ENCODE measurements around the gene TEX2.

The TEX2 gene

DNA sequence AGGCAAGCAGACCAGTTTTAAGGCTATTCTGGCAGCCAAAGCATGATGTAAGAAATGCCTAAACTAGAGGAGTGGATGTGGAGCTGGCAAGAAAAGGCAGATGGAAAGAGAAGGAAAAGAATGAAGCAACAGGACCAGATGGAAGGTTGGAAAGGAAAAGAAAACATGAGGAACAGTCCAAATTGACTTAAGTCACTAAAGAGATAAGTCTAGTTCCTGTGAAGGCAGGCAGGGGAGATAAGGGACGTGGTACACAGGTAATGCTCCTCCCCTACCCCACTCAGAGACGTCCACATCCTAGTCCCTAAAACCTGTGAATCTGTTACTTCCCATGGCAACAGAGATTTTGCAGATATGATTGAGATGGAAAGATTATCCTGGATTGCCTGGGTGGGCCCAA is 43.5 kb downstream of the TEX2 start:
- Histone ChIP-seq H3K23ac (ENCODE audit: low read length in 2 of 2) (no peak overlapping the region), H3K27me3 (ENCODE audit: control insufficient read depth in 1 of 2, insufficient read depth in 1 of 2, low read length in 2 of 2) (no peaks in the 10 kb centered on the region), H2BK15ac (ENCODE audit: low read depth, poor library complexity, severe bottlenecking) (no peak overlapping the region), H3K79me1 (replicated peaks; ENCODE audit: low read length, poor library complexity, severe bottlenecking) (peaks cover 32% of the 10 kb centered on the region), H2BK5ac (ENCODE audit: low read depth, low read length, poor library complexity, severe bottlenecking) (no peak overlapping the region), H3K4me1 (ENCODE audit: control insufficient read depth, insufficient read depth, low read depth, low read length) (peaks cover 18% of the 10 kb centered on the region), H2BK120ac (ENCODE audit: low read depth, low read length) (no peak overlapping the region), H3K9ac (ENCODE audit: low read length) (no peak overlapping the region), H3K14ac (ENCODE audit: low read length in 2 of 2) (no peak overlapping the region), H3K27ac (ENCODE audit: low read length, poor library complexity, severe bottlenecking) (no peak overlapping the region), H4K8ac (ENCODE audit: low read length) (no peak overlapping the region), H3K4me2 (ENCODE audit: low read length, poor library complexity, severe bottlenecking) (no peak overlapping the region), H4K91ac (ENCODE audit: low read length) (no peak overlapping the region), H2BK12ac (ENCODE audit: low read length in 2 of 2) (no peak overlapping the region), H2AK5ac (ENCODE audit: low read length, severe bottlenecking) (no peak overlapping the region), H3K9me3 (ENCODE audit: control insufficient read depth, low read length) (no peaks in the 10 kb centered on the region), H3K18ac (ENCODE audit: low read depth in 1 of 2, low read length in 2 of 2) (no peak overlapping the region), H3K4ac (ENCODE audit: low read depth in 1 of 2, low read length in 2 of 2) (no peak overlapping the region), H2AFZ (ENCODE audit: low read depth, low read length) (no peak overlapping the region), H3K4me3 (ENCODE audit: insufficient read depth in 1 of 2, low read depth in 1 of 2, low read length in 2 of 2) (no peak overlapping the region), H3K36me3 (ENCODE audit: control insufficient read depth in 1 of 2, insufficient read depth in 2 of 2, low read depth in 1 of 2, low read length in 2 of 2) (no peaks in the 10 kb centered on the region)
- no CpG with 5 or more reads among the region's 2 CpGs for WGBS
- no peak for DNase-seq

DNA sequence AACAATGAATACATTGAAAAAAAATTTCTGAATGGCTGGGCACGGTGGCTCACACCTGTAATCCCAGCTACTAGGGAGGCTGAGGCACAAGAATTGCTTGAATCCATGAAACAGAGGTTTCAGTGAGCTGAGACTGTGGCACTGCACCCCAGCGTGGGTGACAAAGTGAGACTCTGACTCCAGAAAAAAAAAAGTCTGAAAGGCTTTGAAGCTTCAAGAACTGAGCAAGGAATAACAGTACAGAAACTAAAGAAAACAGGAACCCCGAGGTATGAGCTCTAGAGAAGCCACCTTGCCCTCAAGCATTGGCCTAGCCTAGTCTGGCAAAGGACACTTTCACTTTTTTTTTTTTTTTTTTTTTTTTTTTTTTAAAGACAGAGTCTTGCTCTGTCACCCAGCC is 45.0 kb downstream of the TEX2 start:
- no peak overlapping the region for H3K27ac ChIP-seq (ENCODE audit: low read length, poor library complexity, severe bottlenecking)
- no peak overlapping the region for H3K4ac ChIP-seq (ENCODE audit: low read depth in 1 of 2, low read length in 2 of 2)
- H4K8ac ChIP-seq (ENCODE audit: low read length) = no peak overlapping the region
- WGBS = 94% methylated on average over 3 of the region's 3 CpGs
- H3K14ac ChIP-seq (ENCODE audit: low read length in 2 of 2) = no peak overlapping the region
- no peak overlapping the region for H2BK15ac ChIP-seq (ENCODE audit: low read depth, poor library complexity, severe bottlenecking)
- H2AK5ac ChIP-seq (ENCODE audit: low read length, severe bottlenecking) = no peak overlapping the region
- H3K23ac ChIP-seq (ENCODE audit: low read length in 2 of 2) = no peak overlapping the region
- no peak overlapping the region for H3K18ac ChIP-seq (ENCODE audit: low read depth in 1 of 2, low read length in 2 of 2)
- H3K36me3 ChIP-seq (ENCODE audit: control insufficient read depth in 1 of 2, insufficient read depth in 2 of 2, low read depth in 1 of 2, low read length in 2 of 2) = peaks cover 3 to 9% of the 10 kb centered on the region in 2 experiments
- no peak overlapping the region for H2BK120ac ChIP-seq (ENCODE audit: low read depth, low read length)
- H3K4me3 ChIP-seq (ENCODE audit: insufficient read depth in 1 of 2, low read depth in 1 of 2, low read length in 2 of 2) = no peak overlapping the region
- H4K91ac ChIP-seq (ENCODE audit: low read length) = no peak overlapping the region
- peaks cover 25% of the 10 kb centered on the region for H3K4me1 ChIP-seq (ENCODE audit: control insufficient read depth, insufficient read depth, low read depth, low read length)
- DNase-seq = no peak
- no peaks in the 10 kb centered on the region for H3K9me3 ChIP-seq (ENCODE audit: control insufficient read depth, low read length)
- H3K27me3 ChIP-seq (ENCODE audit: control insufficient read depth in 1 of 2, insufficient read depth in 1 of 2, low read length in 2 of 2) = no peaks in the 10 kb centered on the region
- no peak overlapping the region for H3K9ac ChIP-seq (ENCODE audit: low read length)
- H3K4me2 ChIP-seq (ENCODE audit: low read length, poor library complexity, severe bottlenecking) = no peak overlapping the region
- H2BK5ac ChIP-seq (ENCODE audit: low read depth, low read length, poor library complexity, severe bottlenecking) = no peak overlapping the region
- H2BK12ac ChIP-seq (ENCODE audit: low read length in 2 of 2) = no peak overlapping the region
- H2AFZ ChIP-seq (ENCODE audit: low read depth, low read length) = no peak overlapping the region
- peaks cover 29% of the 10 kb centered on the region for H3K79me1 ChIP-seq (replicated peaks; ENCODE audit: low read length, poor library complexity, severe bottlenecking)

DNA sequence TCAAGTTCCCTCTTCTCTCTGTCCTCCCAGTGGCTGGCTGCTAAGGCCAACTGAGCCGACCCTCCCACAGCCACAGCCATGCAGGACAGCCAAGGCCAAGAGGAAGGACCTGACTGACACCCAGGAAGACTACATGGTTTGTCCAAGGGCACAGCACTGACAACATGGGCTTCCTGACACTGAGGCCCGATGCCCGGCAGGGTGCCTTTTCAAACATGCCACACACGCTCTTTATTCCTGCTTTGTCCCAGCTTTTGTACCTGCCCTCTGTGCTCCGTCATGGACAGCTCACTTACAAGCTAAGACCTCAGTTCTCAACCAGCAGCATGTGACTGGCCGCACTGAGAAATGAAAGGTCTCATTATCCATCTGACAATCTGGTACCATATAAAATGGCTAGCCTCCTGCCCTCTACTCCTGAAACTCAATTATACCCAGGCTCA is 45.8 kb downstream of the TEX2 start:
- Histone ChIP-seq H3K27me3 (ENCODE audit: control insufficient read depth in 1 of 2, insufficient read depth in 1 of 2, low read length in 2 of 2) (no peaks in the 10 kb centered on the region), H3K9me3 (ENCODE audit: control insufficient read depth, low read length) (no peaks in the 10 kb centered on the region), H2BK15ac (ENCODE audit: low read depth, poor library complexity, severe bottlenecking) (no peak overlapping the region), H3K4me3 (ENCODE audit: insufficient read depth in 1 of 2, low read depth in 1 of 2, low read length in 2 of 2) (no peak overlapping the region), H3K4me2 (ENCODE audit: low read length, poor library complexity, severe bottlenecking) (no peak overlapping the region), H3K14ac (ENCODE audit: low read length in 2 of 2) (no peak overlapping the region), H3K4ac (ENCODE audit: low read depth in 1 of 2, low read length in 2 of 2) (no peak overlapping the region), H4K91ac (ENCODE audit: low read length) (no peak overlapping the region), H3K18ac (ENCODE audit: low read depth in 1 of 2, low read length in 2 of 2) (no peak overlapping the region), H3K4me1 (ENCODE audit: control insufficient read depth, insufficient read depth, low read depth, low read length) (peaks cover 27% of the 10 kb centered on the region), H2AK5ac (ENCODE audit: low read length, severe bottlenecking) (no peak overlapping the region), H2AFZ (ENCODE audit: low read depth, low read length) (no peak overlapping the region), H3K36me3 (ENCODE audit: control insufficient read depth in 1 of 2, insufficient read depth in 2 of 2, low read depth in 1 of 2, low read length in 2 of 2) (peaks cover 3 to 17% of the 10 kb centered on the region in 2 experiments), H3K23ac (ENCODE audit: low read length in 2 of 2) (no peak overlapping the region), H3K9ac (ENCODE audit: low read length) (no peak overlapping the region), H4K8ac (ENCODE audit: low read length) (no peak overlapping the region), H3K79me1 (replicated peaks; ENCODE audit: low read length, poor library complexity, severe bottlenecking) (peaks cover 29% of the 10 kb centered on the region), H3K27ac (ENCODE audit: low read length, poor library complexity, severe bottlenecking) (no peak overlapping the region), H2BK5ac (ENCODE audit: low read depth, low read length, poor library complexity, severe bottlenecking) (no peak overlapping the region), H2BK120ac (ENCODE audit: low read depth, low read length) (no peak overlapping the region), H2BK12ac (ENCODE audit: low read length in 2 of 2) (no peak overlapping the region)
- 95% methylated on average over 6 of the region's 6 CpGs for WGBS
- DNase-seq = no peak

DNA sequence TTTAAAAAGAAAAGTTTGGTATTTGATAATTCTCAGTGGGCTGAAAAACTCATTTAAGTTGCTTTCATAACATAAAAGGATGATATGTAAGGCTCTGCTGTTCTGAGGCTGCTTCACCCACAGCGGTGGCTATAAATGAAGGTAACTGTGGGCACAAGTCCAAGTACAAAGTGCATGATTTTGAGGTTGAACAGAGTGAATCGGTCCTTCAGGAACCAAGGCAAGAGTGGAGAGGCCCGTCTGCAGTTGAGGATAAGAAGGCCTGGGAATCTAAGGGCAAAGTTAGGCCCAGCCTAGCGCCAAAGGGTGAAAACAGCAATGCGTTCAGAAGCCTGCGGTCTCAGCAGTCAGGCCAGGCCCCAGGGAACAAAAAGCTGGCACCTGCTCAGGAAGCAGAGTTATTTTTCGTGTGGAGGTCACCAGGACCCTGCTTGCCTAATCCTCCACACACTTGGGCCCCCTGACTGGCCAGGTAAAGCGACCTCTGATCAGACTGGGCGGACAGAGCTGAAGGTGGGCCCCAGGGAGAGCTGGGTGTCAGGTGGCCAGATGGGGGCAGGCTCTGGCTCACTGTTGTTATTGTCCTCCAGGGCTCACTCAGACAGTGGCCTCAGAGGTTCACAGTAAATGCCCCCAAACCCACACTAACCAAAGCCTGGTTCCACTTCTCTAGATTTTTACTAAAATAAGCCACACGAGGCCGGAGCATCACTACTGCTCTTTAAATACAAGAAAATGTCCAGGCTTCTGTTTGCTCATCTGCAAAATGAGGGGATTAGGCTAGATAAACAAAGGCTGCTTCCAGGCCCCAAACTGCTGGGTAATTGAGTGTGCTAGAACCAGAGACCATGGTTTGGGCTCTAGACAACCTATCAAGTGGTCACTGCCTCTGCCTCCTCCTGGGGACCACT is 46.5 kb downstream of the TEX2 start:
- WGBS = 86% methylated on average over 9 of the region's 11 CpGs
- Histone ChIP-seq H2BK15ac (ENCODE audit: low read depth, poor library complexity, severe bottlenecking) (peak overlapping the region; percentile 29), H3K9ac (ENCODE audit: low read length) (peak overlapping the region; percentile 68), H3K18ac (ENCODE audit: low read depth in 1 of 2, low read length in 2 of 2) (no peak overlapping the region), H3K23ac (ENCODE audit: low read length in 2 of 2) (no peak overlapping the region), H3K4me1 (ENCODE audit: control insufficient read depth, insufficient read depth, low read depth, low read length) (peaks cover 27% of the 10 kb centered on the region), H3K4me2 (ENCODE audit: low read length, poor library complexity, severe bottlenecking) (no peak overlapping the region), H2AK5ac (ENCODE audit: low read length, severe bottlenecking) (peak overlapping the region; percentile 55), H3K79me1 (replicated peaks; ENCODE audit: low read length, poor library complexity, severe bottlenecking) (peaks cover 28% of the 10 kb centered on the region), H2BK12ac (ENCODE audit: low read length in 2 of 2) (peak overlapping the region in 1 of 2 experiments; percentile 29), H2BK120ac (ENCODE audit: low read depth, low read length) (no peak overlapping the region), H3K36me3 (ENCODE audit: control insufficient read depth in 1 of 2, insufficient read depth in 2 of 2, low read depth in 1 of 2, low read length in 2 of 2) (peaks cover 3 to 17% of the 10 kb centered on the region in 2 experiments), H2AFZ (ENCODE audit: low read depth, low read length) (no peak overlapping the region), H3K27ac (ENCODE audit: low read length, poor library complexity, severe bottlenecking) (peak overlapping the region; percentile 67), H3K4me3 (ENCODE audit: insufficient read depth in 1 of 2, low read depth in 1 of 2, low read length in 2 of 2) (no peak overlapping the region), H3K4ac (ENCODE audit: low read depth in 1 of 2, low read length in 2 of 2) (peak overlapping the region; percentile 3 to 9), H2BK5ac (ENCODE audit: low read depth, low read length, poor library complexity, severe bottlenecking) (no peak overlapping the region), H4K8ac (ENCODE audit: low read length) (peak overlapping the region; percentile 3), H3K9me3 (ENCODE audit: control insufficient read depth, low read length) (no peaks in the 10 kb centered on the region), H3K27me3 (ENCODE audit: control insufficient read depth in 1 of 2, insufficient read depth in 1 of 2, low read length in 2 of 2) (no peaks in the 10 kb centered on the region), H4K91ac (ENCODE audit: low read length) (peak overlapping the region; percentile 56), H3K14ac (ENCODE audit: low read length in 2 of 2) (peak overlapping the region in 1 of 2 experiments; percentile 2)
- DNase-seq = no peak
